Measurements from ENCODE around the gene UNC119B. TPM values are rescaled to one million over a fixed set of nuclear protein-coding genes. Genes with fewer than 3 reads are reported as not detected.

Gene UNC119B
- total RNA-seq, 2 donors from 2014 or later, result 52.8 to 60.7 TPM

GRCh38 chr12:120724720-120725119 is 14.5 kb downstream of the UNC119B start:
- H3K4me3 ChIP-seq (ENCODE audit: low read length), result peak overlapping the region; percentile 86
- Mint-ChIP-seq H3K27ac (no peak overlapping the region), H3K9me3 (no peaks in the 10 kb centered on the region), H3K27me3 (ENCODE audit: insufficient read depth) (peaks cover 3% of the 10 kb centered on the region), H3K4me3 (peak overlapping the region; percentile 68), H3K4me1 (peaks cover 15% of the 10 kb centered on the region), H3K36me3 (ENCODE audit: low read depth) (peaks cover 55% of the 10 kb centered on the region)
- no peaks in the 10 kb centered on the region for H3K27me3 ChIP-seq (ENCODE audit: control insufficient read depth, insufficient read depth, low read length, poor library complexity, severe bottlenecking)
- TF ChIP-seq CTCF (conservative IDR thresholded peaks at IDR 0.05), result no peak
- 91% methylated on average over 4 to 5 of the region's 5 CpGs for WGBS, 2 experiments (ENCODE audit: insufficient coverage in 1 of 2, insufficient read length in 1 of 2)
- no peak overlapping the region for H3K9ac ChIP-seq (ENCODE audit: extremely low read depth, low read length, poor library complexity, severe bottlenecking)
- peaks cover 50% of the 10 kb centered on the region for H3K36me3 ChIP-seq (ENCODE audit: control insufficient read depth, insufficient read depth, low read length)
- DNase-seq, result no peak
- no peak overlapping the region for H3K27ac ChIP-seq (ENCODE audit: low read depth, low read length)
- no peaks in the 10 kb centered on the region for H3K4me1 ChIP-seq (ENCODE audit: control insufficient read depth, insufficient read depth, low read length)
- H3K9me3 ChIP-seq (ENCODE audit: control insufficient read depth, low read length), result no peaks in the 10 kb centered on the region

- Histone ChIP-seq H3K36me3 (ENCODE audit: control insufficient read depth, insufficient read depth, low read length) (peaks cover 45% of the 10 kb centered on the region), H3K9me3 (ENCODE audit: control insufficient read depth, low read length) (no peaks in the 10 kb centered on the region), H3K27ac (ENCODE audit: low read depth, low read length) (no peak overlapping the region), H3K4me1 (ENCODE audit: control insufficient read depth, insufficient read depth, low read length) (no peaks in the 10 kb centered on the region), H3K27me3 (ENCODE audit: control insufficient read depth, insufficient read depth, low read length, poor library complexity, severe bottlenecking) (no peaks in the 10 kb centered on the region), H3K4me3 (ENCODE audit: low read length) (peak overlapping the region; percentile 86), H3K9ac (ENCODE audit: extremely low read depth, low read length, poor library complexity, severe bottlenecking) (no peak overlapping the region)
- DNase-seq, result no peak
- Mint-ChIP-seq H3K27ac (peak overlapping the region; percentile 16), H3K4me3 (peak overlapping the region; percentile 68), H3K27me3 (ENCODE audit: insufficient read depth) (peaks cover 3% of the 10 kb centered on the region), H3K36me3 (ENCODE audit: low read depth) (peaks cover 55% of the 10 kb centered on the region), H3K9me3 (no peaks in the 10 kb centered on the region), H3K4me1 (peaks cover 15% of the 10 kb centered on the region)
- WGBS, 2 experiments (ENCODE audit: insufficient coverage in 1 of 2, insufficient read length in 1 of 2), result 44 to 47% methylated on average over 12 to 14 of the region's 14 CpGs
- TF ChIP-seq CTCF (conservative IDR thresholded peaks at IDR 0.05), result no peak
These were observed 14.9 kb downstream of the UNC119B start for GRCh38 chr12:120725151-120725658.

GRCh38 chr12:120725659-120726509 is 15.6 kb downstream of the UNC119B start, which contains the start of gene ACADS:
Gene ACADS (plus strand): TSS chr12:120725826. CDS start chr12:120725886, 60 bp downstream.
- H3K27me3 ChIP-seq (ENCODE audit: control insufficient read depth, insufficient read depth, low read length, poor library complexity, severe bottlenecking), result no peaks in the 10 kb centered on the region
- peaks cover 38% of the 10 kb centered on the region for H3K36me3 ChIP-seq (ENCODE audit: control insufficient read depth, insufficient read depth, low read length)
- peaks cover 15% of the 10 kb centered on the region for H3K4me1 Mint-ChIP-seq
- 14 to 26% methylated on average over 33 to 66 of the region's 66 CpGs for WGBS, 2 experiments (ENCODE audit: insufficient coverage in 1 of 2, insufficient read length in 1 of 2)
- peaks cover 3% of the 10 kb centered on the region for H3K27me3 Mint-ChIP-seq (ENCODE audit: insufficient read depth)
- no peaks in the 10 kb centered on the region for H3K9me3 ChIP-seq (ENCODE audit: control insufficient read depth, low read length)
- DNase-seq, result peak; percentile 99
- no peaks in the 10 kb centered on the region for H3K4me1 ChIP-seq (ENCODE audit: control insufficient read depth, insufficient read depth, low read length)
- peak within 1 kb of the TSS; percentile 86 for H3K4me3 ChIP-seq (ENCODE audit: low read length)
- peak within 1 kb of the TSS; percentile 38 for H3K27ac Mint-ChIP-seq
- H3K36me3 Mint-ChIP-seq (ENCODE audit: low read depth), result peaks cover 55% of the 10 kb centered on the region
- peak within 1 kb of the TSS; percentile 80 for H3K9ac ChIP-seq (ENCODE audit: extremely low read depth, low read length, poor library complexity, severe bottlenecking)
- peak within 1 kb of the TSS; percentile 68 for H3K4me3 Mint-ChIP-seq
- H3K9me3 Mint-ChIP-seq, result no peaks in the 10 kb centered on the region
- TF ChIP-seq CTCF (conservative IDR thresholded peaks at IDR 0.05), result peak; percentile 24
- no peak within 1 kb of the TSS for H3K27ac ChIP-seq (ENCODE audit: low read depth, low read length)

Measured in endodermal cell (in vitro differentiated cells).